SK-N-MC (cell line): ENCODE measurements around the gene CNTLN.
"Not testable (repeated sequence)": the region's sequence is repeated elsewhere in the genome, so short reads cannot be mapped to it uniquely, and the experiment has no call there.

ENCODE experiments used
- DNase-seq: peaks from one replicate; pipeline ENCODE4 v3.0.0-alpha.2; 2011; ENCODE audit warnings: low read depth, low spot score
- H3K27ac ChIP-seq: fragments of 200-600 bp; sonication (generic); 2 replicates; pipeline ENCODE4 v1.5.1; 2016; ENCODE audit warnings: mixed run types
- H3K36me3 ChIP-seq: fragments of 200-600 bp; sonication (generic); 2 replicates; pipeline ENCODE4 v1.6.1; 2017; ENCODE audit warnings: antibody characterized with exemption, low read length, mixed read lengths; ENCODE audit not compliant: insufficient read depth
- H3K4me3 ChIP-seq: fragments of 200-600 bp; sonication (generic); 2 replicates; pipeline ENCODE4 v1.5.1; 2016
- H3K9ac ChIP-seq: fragments of 200-600 bp; sonication (generic); 2 replicates; pipeline ENCODE4 v1.8.0; 2017; ENCODE audit warnings: mixed run types, mixed read lengths; ENCODE audit not compliant: insufficient read length
- H3K9me3 ChIP-seq: fragments of 200-600 bp; sonication (generic); 2 replicates; pipeline ENCODE4 v1.6.1; 2017; ENCODE audit warnings: low read depth, mild to moderate bottlenecking, antibody characterized with exemption, low read length, moderate library complexity, mixed read lengths
- EZH2 ChIP-seq: fragments of 200-600 bp; sonication (generic); IDR thresholded peaks from one replicate; pipeline ENCODE4 v1.6.1; 2017; ENCODE audit warnings: antibody characterized with exemption
- FOXP2 ChIP-seq: optimal IDR thresholded peaks from 2 replicates; pipeline ENCODE3; 2011; ENCODE audit warnings: mild to moderate bottlenecking, moderate library complexity; ENCODE audit not compliant: insufficient read depth; ENCODE audit errors: extremely low read length, control extremely low read depth
- POLR2AphosphoS5 ChIP-seq: IDR thresholded peaks from 2 replicates; pipeline ENCODE4 v1.6.1; 2012; ENCODE audit warnings: mild to moderate bottlenecking, low read depth, low read length, borderline replicate concordance

Gene CNTLN

DNA sequence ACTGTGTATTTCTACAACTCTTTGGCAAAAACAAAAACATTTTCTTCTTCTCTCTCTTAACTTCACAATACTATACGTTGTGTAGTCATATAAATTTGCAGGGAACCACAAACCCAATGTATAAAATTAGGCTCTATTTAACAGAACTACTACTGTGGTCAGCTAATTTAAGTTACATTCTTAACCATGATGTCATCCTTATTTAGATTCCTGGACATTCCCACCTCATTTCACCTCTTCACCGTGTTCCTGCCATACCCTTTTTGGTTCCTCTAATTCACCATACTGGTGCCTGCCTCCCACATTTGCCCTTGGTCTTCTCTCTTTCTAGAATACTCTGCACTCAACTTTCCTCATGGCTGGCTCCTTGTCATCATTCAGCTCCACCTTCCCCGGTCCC is 368.4 kb downstream of the CNTLN start:
- Histone ChIP-seq H3K9me3 (no peaks in the 10 kb centered on the region), H3K9ac (no peak overlapping the region), H3K4me3 (no peak overlapping the region), H3K36me3 (no peaks in the 10 kb centered on the region), H3K27ac (no peak overlapping the region)
- DNase-seq = no peak
- no peak for TF ChIP-seq FOXP2
- TF ChIP-seq EZH2 = no peak
- no peak for TF ChIP-seq POLR2AphosphoS5

DNA sequence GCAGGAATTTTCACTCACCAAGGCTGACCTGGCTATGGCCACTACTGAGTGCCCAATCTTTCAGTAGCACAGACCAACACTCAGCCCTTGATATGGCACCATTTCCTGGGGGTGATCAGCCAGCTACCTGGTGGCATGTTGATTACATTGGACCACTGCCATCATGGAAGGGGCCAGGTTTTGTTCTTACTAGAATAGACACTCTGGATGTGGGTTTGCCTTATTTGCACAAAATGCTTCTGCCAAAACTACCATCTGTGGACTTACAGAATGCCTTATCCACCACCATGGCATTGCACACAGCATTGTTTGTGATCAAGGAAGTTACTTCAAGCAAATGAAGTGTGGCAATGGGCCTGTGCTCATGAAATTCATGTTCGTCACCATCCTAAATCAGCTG is 374.3 kb downstream of the CNTLN start:
- no peak for TF ChIP-seq EZH2
- Histone ChIP-seq H3K36me3 (no peaks in the 10 kb centered on the region), H3K9ac (no peak overlapping the region), H3K27ac (no peak overlapping the region), H3K9me3 (no peaks in the 10 kb centered on the region), H3K4me3 (no peak overlapping the region)
- no peak for DNase-seq

- H3K9me3 ChIP-seq = no peaks in the 10 kb centered on the region
- TF ChIP-seq POLR2AphosphoS5 (no peak), FOXP2 (no peak), EZH2 (no peak)
- no peak overlapping the region for H3K4me3 ChIP-seq
- H3K36me3 ChIP-seq = no peaks in the 10 kb centered on the region
- H3K9ac ChIP-seq = no peak overlapping the region
- DNase-seq = no peak
- no peak overlapping the region for H3K27ac ChIP-seq
Observed at GRCh38 chr9:17509701-17510100, 374.9 kb downstream of the CNTLN start.

- Histone ChIP-seq H3K9ac (no peak overlapping the region), H3K9me3 (no peaks in the 10 kb centered on the region), H3K4me3 (no peak overlapping the region), H3K27ac (no peak overlapping the region), H3K36me3 (no peaks in the 10 kb centered on the region)
- TF ChIP-seq FOXP2 = no peak
- TF ChIP-seq EZH2 = no peak
- no peak for TF ChIP-seq POLR2AphosphoS5
- no peak for DNase-seq
Observed at GRCh38 chr9:17519761-17520160, 384.9 kb downstream of the CNTLN start.

- no peak for TF ChIP-seq POLR2AphosphoS5
- TF ChIP-seq EZH2 = no peak
- TF ChIP-seq FOXP2 = no peak
- DNase-seq = no peak
- H3K4me3 ChIP-seq = no peak overlapping the region
- no peak overlapping the region for H3K27ac ChIP-seq
- H3K9me3 ChIP-seq = no peaks in the 10 kb centered on the region
- H3K36me3 ChIP-seq = no peaks in the 10 kb centered on the region
- no peak overlapping the region for H3K9ac ChIP-seq
Observed at GRCh38 chr9:17520268-17521064, 385.6 kb downstream of the CNTLN start.

GRCh38 chr9:17521100-17521855 is 386.4 kb downstream of the CNTLN start:
- Histone ChIP-seq H3K4me3 (no peak overlapping the region), H3K9me3 (no peaks in the 10 kb centered on the region), H3K27ac (no peak overlapping the region), H3K9ac (no peak overlapping the region), H3K36me3 (no peaks in the 10 kb centered on the region)
- no peak for DNase-seq
- TF ChIP-seq POLR2AphosphoS5 (no peak), FOXP2 (no peak), EZH2 (no peak)

DNA sequence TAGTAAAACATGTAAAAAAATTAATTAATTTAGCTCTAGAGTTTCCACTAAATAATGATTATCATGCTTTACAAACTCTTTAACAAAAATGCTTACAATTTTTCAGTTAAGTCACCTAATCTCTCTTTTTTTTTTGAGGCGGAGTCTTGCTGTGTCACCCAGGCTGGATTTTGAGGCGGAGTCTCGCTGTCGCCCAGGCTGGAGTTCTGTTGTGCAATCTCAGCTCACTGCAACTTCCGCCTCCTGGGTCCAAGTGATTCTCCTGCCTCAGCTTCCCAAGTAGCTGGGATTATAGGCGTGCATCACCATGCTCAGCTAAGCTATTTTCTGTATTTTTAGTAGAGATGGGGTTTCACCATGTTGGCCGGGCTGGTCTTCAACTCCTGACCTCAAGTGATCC is 391.9 kb downstream of the CNTLN start:
- H3K27ac ChIP-seq, H3K36me3 ChIP-seq, H3K9ac ChIP-seq, DNase-seq, H3K9me3 ChIP-seq, H3K4me3 ChIP-seq: not testable (repeated sequence)

DNA sequence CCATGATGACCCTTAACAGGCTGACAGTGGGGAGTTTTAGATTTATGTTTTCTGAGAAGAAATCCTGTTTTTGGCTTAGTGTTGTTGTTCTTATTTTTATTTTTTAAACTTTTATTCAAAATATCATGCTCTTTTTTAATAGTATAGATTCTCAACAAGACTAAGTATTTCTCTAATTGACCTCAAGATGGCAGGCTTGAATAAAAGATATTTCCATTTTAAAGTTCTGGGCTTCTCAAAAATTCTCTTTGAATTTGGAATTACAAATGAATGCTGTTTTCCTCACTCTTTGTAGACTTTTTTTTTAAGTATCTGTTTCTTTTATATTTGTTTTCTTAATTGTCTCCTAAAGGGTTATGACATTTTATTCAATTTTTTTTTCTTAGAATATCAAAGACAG is 394.0 kb downstream of the CNTLN start:
- H3K36me3 ChIP-seq = no peaks in the 10 kb centered on the region
- no peak for DNase-seq
- no peak overlapping the region for H3K4me3 ChIP-seq
- no peaks in the 10 kb centered on the region for H3K9me3 ChIP-seq
- TF ChIP-seq EZH2 = no peak
- no peak for TF ChIP-seq POLR2AphosphoS5
- TF ChIP-seq FOXP2 = no peak
- no peak overlapping the region for H3K9ac ChIP-seq
- H3K27ac ChIP-seq = no peak overlapping the region

DNA sequence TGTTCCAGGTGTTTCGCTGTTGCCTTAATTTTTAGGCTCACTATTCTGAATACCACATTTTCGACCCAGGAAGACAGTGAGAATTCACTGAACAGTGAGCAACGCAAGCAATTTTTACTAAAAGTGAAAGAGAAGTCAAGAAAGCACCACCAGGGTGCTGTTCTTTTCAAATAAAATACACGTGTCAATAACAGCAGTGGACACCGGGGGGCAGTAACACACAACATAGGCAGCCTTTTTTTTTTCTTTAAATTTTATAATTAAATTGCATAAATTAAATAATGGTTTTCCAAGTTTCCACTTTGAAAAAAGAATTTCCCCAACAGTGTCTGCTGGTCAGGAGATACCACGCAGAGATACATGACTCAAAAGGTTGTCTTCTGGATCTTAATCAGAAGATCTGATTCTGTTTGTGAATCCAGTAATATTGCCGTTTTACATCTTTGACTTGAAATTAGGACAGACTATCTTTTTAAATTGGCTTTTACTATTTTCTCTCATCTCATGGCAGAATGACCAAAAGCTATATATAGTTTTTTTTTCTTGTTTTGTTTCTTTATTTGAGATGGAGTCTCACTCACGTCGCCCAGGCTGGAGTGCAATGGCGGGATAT is 396.9 kb downstream of the CNTLN start:
- H3K27ac ChIP-seq = no peak overlapping the region
- H3K4me3 ChIP-seq = no peak overlapping the region
- TF ChIP-seq POLR2AphosphoS5 (no peak), FOXP2 (no peak), EZH2 (no peak)
- H3K9ac ChIP-seq = peak overlapping the region; percentile 39
- no peaks in the 10 kb centered on the region for H3K36me3 ChIP-seq
- H3K9me3 ChIP-seq = no peaks in the 10 kb centered on the region
- no peak for DNase-seq
